NOMO-1 treated with dmso at 0.1 percent for 144 hours (cell line): Measurements from ENCODE around the gene RIC8B.

Source experiments
- DNase-seq: peaks from one replicate; lab custom pipeline; 2025; ENCODE audit not compliant: unreplicated experiment; lab: John Stamatoyannopoulos, UW

RIC8B gene

GRCh38 chr12:106801167-106801708 is 26.8 kb downstream of the RIC8B start:
- DNase-seq: no peak

DNA sequence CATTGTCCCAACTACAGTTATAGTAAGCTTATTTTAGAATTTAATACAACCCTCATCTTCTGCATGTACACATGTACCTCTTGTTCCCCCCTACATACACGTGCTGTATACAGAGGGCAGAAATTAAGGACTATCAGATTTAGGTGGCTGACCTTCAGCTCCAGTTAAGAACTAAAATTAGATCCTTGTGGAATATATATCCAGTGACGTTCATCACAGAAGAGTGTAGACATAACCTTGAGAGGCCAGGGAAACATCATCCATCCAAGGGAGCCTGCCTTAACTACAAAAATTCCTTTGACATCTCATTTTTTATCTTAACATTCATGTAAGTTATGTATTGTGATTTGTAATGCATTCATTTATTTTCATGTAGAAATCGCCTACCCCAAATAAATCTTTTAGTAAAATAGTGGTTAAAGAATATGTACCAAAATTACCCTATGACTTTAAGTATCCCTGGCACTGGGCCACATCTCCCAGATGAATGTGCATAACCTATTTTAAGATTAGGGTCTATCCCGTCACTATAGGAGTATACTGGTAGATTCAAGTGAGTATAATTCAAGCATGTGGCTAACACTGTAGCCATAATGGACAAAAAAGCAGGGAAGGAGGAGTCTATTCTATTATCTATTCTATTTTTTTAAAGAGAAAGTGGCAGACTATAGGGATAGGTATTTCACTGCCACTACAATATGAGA is 27.5 kb downstream of the RIC8B start:
- no peak for DNase-seq

GRCh38 chr12:106804668-106805067 is 30.2 kb downstream of the RIC8B start:
- no peak for DNase-seq

GRCh38 chr12:106814714-106815113 is 40.2 kb downstream of the RIC8B start:
- no peak for DNase-seq

GRCh38 chr12:106815741-106816140 is 41.3 kb downstream of the RIC8B start:
- DNase-seq: no peak

DNA sequence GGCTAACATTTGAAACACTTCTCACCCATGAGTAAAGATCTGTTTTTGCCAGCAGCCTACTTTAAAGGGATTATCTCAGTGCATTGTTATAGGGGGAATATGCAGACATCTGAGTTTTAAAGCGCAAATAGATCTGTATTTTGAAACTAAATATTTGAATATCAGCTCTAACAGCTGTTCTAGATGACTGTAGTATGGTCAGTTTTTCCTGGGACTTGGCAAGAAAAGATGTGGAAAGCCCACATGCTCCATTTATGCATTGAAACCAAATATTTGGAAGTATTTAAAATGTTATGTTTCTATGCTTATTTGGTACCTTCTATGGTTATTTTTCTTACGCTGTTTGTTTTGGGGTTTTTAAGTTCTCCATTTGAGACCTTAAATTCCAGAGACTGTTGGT is 41.7 kb downstream of the RIC8B start:
- DNase-seq: no peak

DNA sequence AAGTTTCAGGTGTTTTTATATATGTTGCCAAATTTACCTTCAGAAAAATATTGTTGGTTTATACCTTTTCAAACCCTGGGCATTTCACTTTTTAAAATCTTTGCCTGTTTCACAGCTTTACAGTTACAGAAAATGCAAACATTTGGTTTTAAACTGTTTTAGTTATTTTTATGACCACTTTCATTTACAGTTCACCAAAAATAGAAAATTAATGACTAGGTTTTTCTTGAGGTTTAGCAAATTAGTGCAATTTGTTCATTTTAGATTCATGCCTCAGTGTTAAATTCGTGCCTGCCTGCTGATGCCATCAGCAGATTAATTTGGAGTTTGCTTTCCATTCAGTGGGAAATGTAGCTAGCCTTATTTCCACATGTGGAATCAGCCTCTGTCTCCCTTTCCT is 45.5 kb downstream of the RIC8B start:
- no peak for DNase-seq

DNA sequence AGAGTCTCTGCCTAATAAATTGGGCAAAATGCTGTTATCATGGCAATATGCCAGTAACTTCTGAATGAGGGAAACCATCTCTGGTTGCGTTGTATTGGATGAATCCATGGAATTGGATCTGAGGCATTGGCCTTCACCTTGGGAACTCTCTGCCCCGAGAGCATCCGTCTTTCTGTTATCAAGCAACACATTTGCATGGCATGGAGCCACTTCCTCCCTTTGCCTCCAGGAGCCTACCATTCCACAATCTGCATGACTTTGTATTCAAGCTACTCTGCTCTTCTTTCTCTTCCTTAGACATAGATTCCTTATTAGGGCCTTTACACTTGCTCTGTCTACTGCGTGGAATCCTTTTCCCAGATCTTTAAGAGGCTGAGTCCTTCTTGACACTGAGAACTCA is 57.2 kb downstream of the RIC8B start:
- no peak for DNase-seq

DNA sequence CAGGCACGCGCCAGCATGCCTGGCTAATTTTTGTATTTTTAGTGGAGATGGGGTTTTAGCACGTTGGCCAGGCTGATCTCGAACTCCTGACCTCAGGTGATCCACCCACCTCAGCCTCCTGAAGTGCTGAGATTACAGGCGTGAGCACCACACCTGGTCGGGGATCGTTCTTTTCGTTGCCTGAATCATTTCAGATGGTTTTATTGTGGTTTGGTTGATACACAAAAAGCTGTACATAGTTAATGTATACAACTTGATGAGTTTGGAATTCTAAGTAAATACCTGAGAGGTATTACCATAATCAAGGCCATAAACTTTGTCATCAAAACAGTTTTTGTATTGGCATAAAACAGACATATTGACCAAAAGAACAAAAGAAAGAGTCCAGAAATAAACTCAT is 63.3 kb downstream of the RIC8B start:
- DNase-seq: no peak

- no peak for DNase-seq
Observed at GRCh38 chr12:106839333-106839732, 64.9 kb downstream of the RIC8B start.

DNA sequence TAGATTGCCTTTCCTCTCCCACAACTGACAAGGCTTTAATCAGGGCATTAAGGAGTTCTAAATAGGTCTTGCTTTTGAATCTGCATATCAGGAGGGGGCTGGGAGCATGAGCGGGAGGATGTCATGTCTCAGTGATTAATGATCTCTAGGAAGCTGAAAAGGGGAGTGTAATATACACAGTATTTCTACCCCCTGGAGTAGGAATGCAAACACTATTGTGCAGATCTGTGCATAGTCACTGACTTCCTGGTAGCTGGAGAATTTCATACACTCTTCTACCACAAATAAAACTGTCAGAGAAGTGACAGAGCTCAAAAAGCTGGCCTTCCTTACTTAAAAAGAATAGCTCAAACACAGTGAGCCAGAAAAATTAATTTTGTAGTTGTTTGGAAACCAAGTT is 65.8 kb downstream of the RIC8B start:
- no peak for DNase-seq

- no peak for DNase-seq
Observed at GRCh38 chr12:106841510-106842302, 67.2 kb downstream of the RIC8B start.

DNA sequence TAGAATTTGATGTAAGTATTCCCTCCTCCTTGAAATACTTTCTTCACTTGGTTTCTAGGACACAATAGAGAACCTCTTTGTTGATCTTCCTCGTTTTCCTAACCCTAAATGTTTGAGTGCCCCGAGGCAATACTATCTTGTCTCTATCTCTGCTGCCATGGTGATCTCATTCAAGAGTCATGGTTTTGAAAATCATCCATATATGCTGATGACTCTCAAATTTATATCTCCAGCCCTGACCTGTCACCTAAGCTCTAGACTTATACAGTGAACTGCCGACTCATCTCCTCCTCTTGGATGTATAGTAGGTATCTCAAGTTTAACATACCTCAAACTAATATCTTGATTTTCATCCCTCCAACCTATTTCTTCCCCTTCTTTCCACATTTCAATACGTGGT is 71.4 kb downstream of the RIC8B start:
- DNase-seq: no peak

GRCh38 chr12:106847861-106848260 is 73.4 kb downstream of the RIC8B start:
- no peak for DNase-seq

- DNase-seq: no peak
Observed at GRCh38 chr12:106851306-106851705, 76.8 kb downstream of the RIC8B start.

GRCh38 chr12:106854723-106855122 is 80.2 kb downstream of the RIC8B start:
- DNase-seq: no peak

DNA sequence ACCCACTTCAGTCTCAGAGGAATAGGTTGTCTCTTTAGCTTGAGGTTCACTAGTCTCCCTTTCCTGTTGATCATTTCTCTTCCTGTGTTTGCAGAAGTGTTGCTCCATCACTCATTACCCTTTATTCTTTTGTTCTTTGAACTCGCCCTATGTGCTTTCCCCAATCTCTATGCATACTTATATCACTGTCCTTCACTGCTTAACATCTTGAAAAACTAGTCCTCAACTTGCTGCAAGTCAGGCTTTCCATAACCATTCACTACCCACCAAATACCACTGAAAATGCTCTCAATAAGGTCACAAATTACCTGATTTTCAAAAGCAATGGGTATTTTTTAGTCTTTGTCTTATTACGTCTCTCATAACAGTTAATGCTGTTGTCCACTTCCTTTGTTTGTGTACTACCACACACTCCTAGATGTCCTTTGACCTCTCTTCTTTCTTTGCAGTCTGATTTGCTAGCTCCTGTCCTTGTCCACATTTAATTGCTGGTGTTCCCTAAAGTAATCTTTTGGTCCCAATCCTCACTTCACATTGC is 80.8 kb downstream of the RIC8B start:
- no peak for DNase-seq

DNA sequence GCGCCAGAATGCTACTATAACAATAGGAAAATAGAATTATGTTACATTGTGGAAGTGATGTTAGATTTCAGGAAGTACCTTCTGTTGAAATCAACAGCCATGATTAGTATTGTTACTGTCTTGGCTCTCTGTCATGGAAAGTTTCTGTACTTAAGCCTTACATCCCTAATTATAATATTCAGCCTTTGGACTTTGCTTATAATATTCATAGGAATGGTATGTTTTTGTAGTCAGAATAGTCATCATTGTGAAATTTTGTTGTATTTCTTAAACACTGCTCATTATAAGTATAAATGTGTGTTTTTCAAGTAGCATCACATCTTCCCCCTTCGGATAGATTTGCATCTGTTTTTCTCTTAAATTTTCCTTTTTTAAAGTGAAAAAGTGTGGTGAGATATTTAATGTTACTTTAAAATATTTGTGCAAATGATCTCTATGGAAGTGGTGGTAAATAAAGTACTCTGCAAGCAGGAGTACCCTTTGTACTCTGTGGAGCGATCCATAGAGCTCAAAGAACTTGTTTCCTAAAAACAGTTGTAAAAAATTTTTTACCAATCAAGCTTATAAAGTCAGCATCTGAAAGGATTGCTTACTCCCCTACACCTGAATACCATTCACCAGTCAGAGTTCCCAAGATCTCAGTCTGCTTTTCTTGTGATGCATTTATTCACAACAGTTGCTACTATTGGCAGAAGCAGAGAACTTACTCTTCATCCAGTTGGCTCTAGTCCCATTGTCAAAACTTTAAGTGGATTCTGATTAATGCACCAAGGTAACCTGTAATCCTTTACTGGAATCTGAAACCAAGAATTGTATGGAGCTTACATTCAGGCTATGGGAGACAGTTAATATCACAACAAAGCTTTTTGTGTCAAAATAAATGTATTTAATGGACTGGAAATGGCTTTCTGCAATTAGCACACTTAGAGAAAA is 87.8 kb downstream of the RIC8B start:
- DNase-seq: no peak

DNA sequence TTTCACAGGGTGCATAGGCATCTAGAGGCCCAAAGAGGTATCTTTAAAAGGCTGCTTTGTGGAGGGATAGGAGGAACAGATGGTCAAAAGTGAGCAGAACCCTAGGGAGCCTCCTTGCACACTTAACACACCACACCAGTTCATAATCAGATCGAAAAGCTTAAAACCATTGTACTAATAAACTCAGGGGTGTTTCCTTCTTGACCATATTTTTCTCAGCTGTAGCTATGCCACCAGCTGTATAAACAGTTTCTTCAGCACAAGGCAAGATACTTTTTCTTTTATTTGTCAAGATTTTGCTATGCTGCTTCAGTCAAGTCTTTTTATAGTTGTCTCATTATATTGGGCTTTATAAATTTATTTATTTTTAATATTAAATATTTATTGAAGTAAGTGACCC is 88.7 kb downstream of the RIC8B start:
- no peak for DNase-seq

DNA sequence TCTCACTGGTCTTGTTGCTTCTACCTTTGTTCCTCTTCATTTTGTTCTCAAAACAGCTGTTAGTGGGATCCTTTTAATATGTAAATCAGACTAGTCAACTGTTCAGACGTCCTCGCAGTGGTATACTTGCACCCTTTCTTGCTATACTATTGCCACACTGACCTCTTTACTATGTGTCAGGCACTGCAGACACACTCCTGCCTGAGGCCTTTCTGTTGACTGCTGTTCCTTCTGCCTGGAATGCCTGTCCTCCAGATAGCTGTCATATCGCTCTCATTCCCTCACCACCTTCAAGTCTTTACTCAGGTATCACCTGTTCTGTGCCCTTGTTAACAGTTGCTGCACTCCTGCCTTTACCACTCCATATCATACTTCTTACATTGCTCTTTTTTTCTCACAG is 91.2 kb downstream of the RIC8B start:
- no peak for DNase-seq
